Spleen (tissue), 11 donors: ENCODE measurements around the gene SDK1. TPM values are rescaled to one million over a fixed set of nuclear protein-coding genes. Genes with fewer than 3 reads are reported as not detected.

ENCODE experiments used
- DNase-seq: peaks from one replicate; pipeline ENCODE4 v3.0.0-alpha.2; 2020
- H3K27ac ChIP-seq, 8 donors: fragments of 200-600 bp; sonication (generic) in 7 of 8; 1 replicate in 4 of 8; 2 replicates in 4 of 8; pipeline versions ENCODE4 v1.5.0 to v1.8.0; 2016 to 2021; ENCODE audit warnings: inconsistent platforms in 4 of 8, mild to moderate bottlenecking in 4 of 8, moderate library complexity in 1 of 8
- H3K27me3 ChIP-seq, 7 donors: fragments of 200-600 bp; sonication (generic) in 6 of 7; replicated peaks in 1 of 7; 1 replicate in 4 of 7; 2 replicates in 3 of 7; pipeline versions ENCODE4 v1.5.0 to v1.8.0; 2016 to 2021; ENCODE audit warnings: inconsistent platforms in 3 of 7, mild to moderate bottlenecking in 1 of 7
- H3K36me3 ChIP-seq, 6 donors: fragments of 200-600 bp; sonication (generic) in 5 of 6; 1 replicate in 4 of 6; 2 replicates in 2 of 6; pipeline versions ENCODE4 v1.5.0 to v1.8.0; 2016 to 2021; ENCODE audit warnings: inconsistent platforms in 2 of 6
- H3K4me1 ChIP-seq, 6 donors: fragments of 200-600 bp; sonication (generic) in 5 of 6; 1 replicate in 3 of 6; 2 replicates in 3 of 6; pipeline versions ENCODE4 v1.5.0 to v1.8.0; 2016 to 2021; ENCODE audit warnings: inconsistent platforms in 3 of 6
- H3K4me3 ChIP-seq, 8 donors: fragments of 200-600 bp; sonication (generic) in 7 of 8; 1 replicate in 4 of 8; 2 replicates in 4 of 8; pipeline versions ENCODE4 v1.5.0 to v1.8.0; 2016 to 2021; ENCODE audit warnings: inconsistent platforms in 4 of 8, mild to moderate bottlenecking in 4 of 8, moderate library complexity in 2 of 8
- H3K9me3 ChIP-seq, 8 donors: fragments of 200-600 bp; sonication (generic) in 7 of 8; 1 replicate in 4 of 8; 2 replicates in 4 of 8; pipeline versions ENCODE4 v1.5.0 to v1.8.0; 2016 to 2021; ENCODE audit warnings: inconsistent platforms in 4 of 8
- CTCF ChIP-seq, 11 experiments: fragments of 200-600 bp in 7 of 11; fragments of 450-650 bp in 4 of 11; sonication (generic) in 4 of 11; IDR thresholded peaks in 8 of 11; conservative IDR thresholded peaks in 3 of 11; 1 replicate in 7 of 11; 2 replicates in 4 of 11; pipeline versions ENCODE4 v1.4.0 to v1.8.0; 2016 to 2021; ENCODE audit warnings: antibody characterized with exemption in 11 of 11, inconsistent platforms in 4 of 11, mild to moderate bottlenecking in 1 of 11
- POLR2A ChIP-seq, 3 donors: fragments of 450-650 bp; IDR thresholded peaks; one replicate each; pipeline ENCODE4 v1.5.1; 2017; ENCODE audit warnings: antibody characterized with exemption in 3 of 3, mild to moderate bottlenecking in 1 of 3
- POLR2AphosphoS5 ChIP-seq, 3 donors: sonication (generic); formaldehyde crosslinking; IDR thresholded peaks; one replicate each; pipeline ENCODE4 v1.5.1; 2017; ENCODE audit warnings: antibody characterized with exemption in 3 of 3
- WGBS, 5 donors: extraction: QIAGEN DNeasy Blood & Tissue Kit in 3 of 5; methylation state at CpG; one replicate each; pipeline versions ENCODE4 v1.1.5 to v1.1.7; 2013 to 2018; 5-methylcytosine and 5-hydroxymethylcytosine counted together
- intact Hi-C: fragments of 100-400 bp; cut with DNase I; formaldehyde crosslinking; loops from one replicate; pipeline ENCODE4 v1.15.0; 2023; ENCODE audit warnings: low total_unique reads
- polyA plus RNA-seq, 3 donors: library from polyadenylated mRNA; stranded (reverse); fragments of 200-250 nt; gene quantifications; one replicate each; pipeline ENCODE4 v1.2.1, GENCODE V29; 2013
- total RNA-seq, 7 donors: library from RNA; depleted of rRNA in 3 of 7; stranded (reverse); fragments of >200 nt in 3 of 7; fragmentation: NEBNext Ultra II Directional in 4 of 7; extraction: Animal tissue kit (Norgen Biotek cat#: 25700) in 4 of 7; gene quantifications; one replicate each; pipeline versions ENCODE4 v1.1.0 to v1.2.1, GENCODE V29; 2016 to 2021
- donor health status: healthy with polysubstance abuse.
- donor health status: DM: no; HTN: no; CAD: no; lungs with moderate emphysema.
- donor health status: DM: no; HTN: no; CAD: no.
- donor health status: Bipolar disorder and iron deficiency.
- donor health status: healthy.
- donor health status: DM: no; HTN: no; CAD: no.
- donor health status: DM: yes; HTN: yes; CAD: no.

SDK1 gene
- total and polyA plus RNA-seq, 10 donors: 3.2 to 54.1 (median 35.1) TPM

- intact Hi-C loops: no loop called here
- H3K27ac ChIP-seq: no peak overlapping the region
- no peaks in the 10 kb centered on the region for H3K9me3 ChIP-seq
- no peaks in the 10 kb centered on the region for H3K36me3 ChIP-seq
- no peaks in the 10 kb centered on the region for H3K27me3 ChIP-seq
- no peaks in the 10 kb centered on the region for H3K4me1 ChIP-seq
- no peak for DNase-seq
- WGBS, 5 donors: 75 to 88% (median 78%) methylated on average over 6 to 11 of the region's 11 CpGs
- H3K4me3 ChIP-seq: no peak overlapping the region
- no peak for TF ChIP-seq CTCF (IDR thresholded peaks at IDR 0.05 in 8 of 11, conservative IDR thresholded peaks at IDR 0.05 in 3 of 11)
- TF ChIP-seq POLR2AphosphoS5 (IDR thresholded peaks at IDR 0.05): no peak
- TF ChIP-seq POLR2A (IDR thresholded peaks at IDR 0.05): no peak
Measured at GRCh38 chr7:4042402-4043045, 741.5 kb downstream of the SDK1 start.

GRCh38 chr7:4043988-4044387 lies 742.9 kb downstream of the SDK1 start:
- H3K27ac ChIP-seq: no peak overlapping the region
- H3K9me3 ChIP-seq: no peaks in the 10 kb centered on the region
- 93 to 97% (median 95%) methylated on average over 9 of the region's 9 CpGs for WGBS, 5 donors
- TF ChIP-seq POLR2A (IDR thresholded peaks at IDR 0.05) (no peak), CTCF (IDR thresholded peaks at IDR 0.05 in 8 of 11, conservative IDR thresholded peaks at IDR 0.05 in 3 of 11) (no peak), POLR2AphosphoS5 (IDR thresholded peaks at IDR 0.05) (no peak)
- H3K4me1 ChIP-seq: no peaks in the 10 kb centered on the region
- H3K27me3 ChIP-seq: no peaks in the 10 kb centered on the region
- H3K4me3 ChIP-seq: no peak overlapping the region
- no peak for DNase-seq
- intact Hi-C loops: no loop called here
- no peaks in the 10 kb centered on the region for H3K36me3 ChIP-seq

GRCh38 chr7:4045450-4045849 lies 744.4 kb downstream of the SDK1 start:
- H3K9me3 ChIP-seq: no peaks in the 10 kb centered on the region
- 90 to 98% (median 96%) methylated on average over 15 of the region's 15 CpGs for WGBS, 5 donors
- no peaks in the 10 kb centered on the region for H3K4me1 ChIP-seq
- H3K36me3 ChIP-seq: no peaks in the 10 kb centered on the region
- TF ChIP-seq CTCF (IDR thresholded peaks at IDR 0.05 in 8 of 11, conservative IDR thresholded peaks at IDR 0.05 in 3 of 11): no peak
- intact Hi-C loops: no loop called here
- DNase-seq: no peak
- no peak overlapping the region for H3K4me3 ChIP-seq
- no peak overlapping the region for H3K27ac ChIP-seq
- no peaks in the 10 kb centered on the region for H3K27me3 ChIP-seq

- intact Hi-C loops: no loop called here
- WGBS, 5 donors: 90 to 95% (median 94%) methylated on average over 8 of the region's 8 CpGs
- Histone ChIP-seq H3K27me3 (no peaks in the 10 kb centered on the region), H3K4me1 (no peaks in the 10 kb centered on the region), H3K9me3 (no peaks in the 10 kb centered on the region), H3K27ac (no peak overlapping the region), H3K36me3 (no peaks in the 10 kb centered on the region), H3K4me3 (no peak overlapping the region)
- TF ChIP-seq POLR2A (IDR thresholded peaks at IDR 0.05) (no peak), CTCF (IDR thresholded peaks at IDR 0.05 in 8 of 11, conservative IDR thresholded peaks at IDR 0.05 in 3 of 11) (no peak), POLR2AphosphoS5 (IDR thresholded peaks at IDR 0.05) (no peak)
- no peak for DNase-seq
Measured at GRCh38 chr7:4045975-4046374, 744.9 kb downstream of the SDK1 start.
